Panc1 (cell line): ENCODE measurements around the gene ZDHHC7.

Experiments used
- CTCF ChIP-seq: fragments of 450-650 bp; IDR thresholded peaks from 2 replicates; pipeline ENCODE4 v1.5.1; 2017; ENCODE audit warnings: mild to moderate bottlenecking
- REST ChIP-seq, 2 experiments: IDR thresholded peaks; 2 replicates each; pipeline ENCODE4 v1.6.1; 2011 to 2012; ENCODE audit warnings: low read depth in 2 of 2, control low read depth in 1 of 2, low read length in 1 of 2, mild to moderate bottlenecking in 1 of 2, moderate library complexity in 1 of 2; ENCODE audit not compliant: insufficient read depth in 1 of 2

- TF ChIP-seq CTCF (no peak), REST (IDR thresholded peaks at IDR 0.05; ENCODE audit: insufficient read depth in 1 of 2, low read depth in 2 of 2, low read length in 1 of 2) (no peak)
Observed at GRCh38 chr16:85042167-85042526, 30.8 kb upstream of the ZDHHC7 start.
